Activated B cell treated with CpG ODN at 0.5 μM for 24 hours (primary cell): ENCODE results near the gene IL1RAP. TPM values are rescaled to one million over a fixed set of nuclear protein-coding genes. Genes with fewer than 3 reads are reported as not detected.

Experiments
- ATAC-seq: fragments of 200-7000 bp; cut with Tn5 transposase; one replicate; pipeline ENCODE4 v1.10.0; 2021; ENCODE audit warnings: low read depth, mild to moderate bottlenecking, moderate library complexity
- CTCF ChIA-PET: fragments of 350-600 bp; sonication (Branson Sonifier 250); formaldehyde crosslinking; loops from one replicate; lab custom pipeline; 2021; ENCODE audit warnings: antibody characterized with exemption; lab: Charles Lee
- POLR2A ChIA-PET: fragments of 350-600 bp; sonication (Branson Sonifier 250); formaldehyde crosslinking; loops from one replicate; lab custom pipeline; 2021; ENCODE audit warnings: antibody characterized with exemption; lab: Charles Lee
- DNase-seq: peaks from one replicate; pipeline ENCODE4 v3.0.0; 2022
- H3K27ac Mint-ChIP-seq: one replicate; pipeline ENCODE4 v1.8.0; 2020; ENCODE audit warnings: mixed read lengths
- H3K27me3 Mint-ChIP-seq: one replicate; pipeline ENCODE4 v1.8.0; 2021; ENCODE audit warnings: mixed read lengths
- H3K36me3 Mint-ChIP-seq: one replicate; pipeline ENCODE4 v1.8.0; 2021; ENCODE audit warnings: low read depth, mixed read lengths
- H3K4me1 Mint-ChIP-seq: one replicate; pipeline ENCODE4 v1.8.0; 2021; ENCODE audit warnings: mixed read lengths
- H3K4me3 Mint-ChIP-seq: one replicate; pipeline ENCODE4 v1.8.0; 2020; ENCODE audit warnings: mild to moderate bottlenecking, mixed read lengths
- H3K9me3 Mint-ChIP-seq: one replicate; pipeline ENCODE4 v1.8.0; 2020; ENCODE audit warnings: mixed read lengths
- intact Hi-C: fragments of 100-400 bp; cut with micrococcal nuclease; formaldehyde crosslinking; loops from one replicate; pipeline ENCODE4 v1.15.1; 2024
- total RNA-seq: library from RNA; stranded (reverse); gene quantifications from 2 replicates; pipeline ENCODE4 v1.2.3, GENCODE V29; 2022
- TF ChIP-seq, protein P1 (sequence below): fragments of 200-600 bp; IDR thresholded peaks from one replicate; pipeline ENCODE4 v1.8.0; 2022; ENCODE audit warnings: antibody characterized with exemption, mild to moderate bottlenecking

The IL1RAP gene
- total RNA-seq, 1 donor from 2014 or later = 6.3 TPM

DNA sequence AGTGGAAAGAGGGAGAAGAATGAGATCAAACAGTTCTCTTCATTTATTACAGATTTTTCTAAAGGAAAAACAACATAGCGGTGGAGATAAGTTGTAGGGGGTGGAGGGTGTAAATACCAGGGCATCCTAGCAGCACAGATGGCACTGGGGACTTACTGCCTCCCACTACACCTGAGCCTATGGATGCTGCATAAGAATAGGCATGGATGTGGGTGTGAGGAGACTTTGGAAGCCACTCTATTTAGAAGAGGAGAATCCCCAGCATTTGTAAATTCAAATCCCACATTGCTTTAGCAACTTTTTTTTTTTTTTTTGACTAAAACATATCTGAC lies 27.4 kb upstream of the IL1RAP start:
- peaks cover 31% of the 10 kb centered on the region for H3K27me3 Mint-ChIP-seq
- ATAC-seq = no peak

GRCh38 chr3:190486908-190487607 lies 26.8 kb upstream of the IL1RAP start:
- peaks cover 31% of the 10 kb centered on the region for H3K27me3 Mint-ChIP-seq
- POLR2A ChIA-PET = no interaction called here

More for the DNA sequence above, 27.4 kb upstream of the IL1RAP start:
- Mint-ChIP-seq H3K27ac (no peak overlapping the region), H3K9me3 (no peaks in the 10 kb centered on the region), H3K36me3 (no peaks in the 10 kb centered on the region), H3K4me1 (no peaks in the 10 kb centered on the region), H3K4me3 (no peak overlapping the region)
- intact Hi-C loops = no loop called here
- DNase-seq = no peak
- ChIA-PET POLR2A (no interaction called here), CTCF (no interaction called here)
- TF ChIP-seq, protein P1, sequence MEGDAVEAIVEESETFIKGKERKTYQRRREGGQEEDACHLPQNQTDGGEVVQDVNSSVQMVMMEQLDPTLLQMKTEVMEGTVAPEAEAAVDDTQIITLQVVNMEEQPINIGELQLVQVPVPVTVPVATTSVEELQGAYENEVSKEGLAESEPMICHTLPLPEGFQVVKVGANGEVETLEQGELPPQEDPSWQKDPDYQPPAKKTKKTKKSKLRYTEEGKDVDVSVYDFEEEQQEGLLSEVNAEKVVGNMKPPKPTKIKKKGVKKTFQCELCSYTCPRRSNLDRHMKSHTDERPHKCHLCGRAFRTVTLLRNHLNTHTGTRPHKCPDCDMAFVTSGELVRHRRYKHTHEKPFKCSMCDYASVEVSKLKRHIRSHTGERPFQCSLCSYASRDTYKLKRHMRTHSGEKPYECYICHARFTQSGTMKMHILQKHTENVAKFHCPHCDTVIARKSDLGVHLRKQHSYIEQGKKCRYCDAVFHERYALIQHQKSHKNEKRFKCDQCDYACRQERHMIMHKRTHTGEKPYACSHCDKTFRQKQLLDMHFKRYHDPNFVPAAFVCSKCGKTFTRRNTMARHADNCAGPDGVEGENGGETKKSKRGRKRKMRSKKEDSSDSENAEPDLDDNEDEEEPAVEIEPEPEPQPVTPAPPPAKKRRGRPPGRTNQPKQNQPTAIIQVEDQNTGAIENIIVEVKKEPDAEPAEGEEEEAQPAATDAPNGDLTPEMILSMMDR = no peak

DNA sequence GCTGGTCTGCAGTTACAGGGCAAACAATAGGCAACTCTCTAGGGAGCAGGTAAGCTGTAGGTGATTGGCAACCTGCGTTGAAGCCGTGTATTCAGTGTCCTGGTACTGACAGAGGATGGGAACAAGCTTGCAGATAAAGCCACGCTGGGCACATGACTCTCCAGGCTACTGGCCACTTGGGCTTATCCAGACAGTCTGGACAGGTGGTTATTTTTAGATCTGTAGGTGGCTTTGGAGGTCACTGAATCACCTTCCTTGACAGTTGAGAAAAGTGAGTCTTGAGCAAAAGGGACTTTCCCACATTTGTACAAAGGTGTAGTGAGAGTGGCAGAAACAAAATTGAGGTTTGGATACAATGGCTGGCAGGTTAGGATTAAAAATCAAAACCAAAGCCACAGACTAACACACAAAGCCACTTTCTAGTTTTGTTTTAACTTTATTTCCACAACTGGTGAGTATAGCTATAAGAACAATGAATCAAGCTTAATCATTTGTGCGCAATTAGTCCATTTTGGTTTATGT lies 22.3 kb upstream of the IL1RAP start:
- Mint-ChIP-seq H3K27me3 (peaks cover 30% of the 10 kb centered on the region), H3K27ac (no peak overlapping the region), H3K9me3 (no peaks in the 10 kb centered on the region), H3K4me3 (no peak overlapping the region), H3K4me1 (peaks cover 3% of the 10 kb centered on the region), H3K36me3 (no peaks in the 10 kb centered on the region)
- ATAC-seq (no peak), DNase-seq (no peak)
- intact Hi-C loops = no loop called here
- CTCF ChIA-PET = no interaction called here
- TF ChIP-seq, protein P1 = no peak
- POLR2A ChIA-PET = no interaction called here

More at GRCh38 chr3:190486908-190487607, 26.8 kb upstream of the IL1RAP start:
- TF ChIP-seq, protein P1 = no peak
- Mint-ChIP-seq H3K4me1 (no peaks in the 10 kb centered on the region), H3K9me3 (no peaks in the 10 kb centered on the region), H3K4me3 (no peak overlapping the region), H3K36me3 (no peaks in the 10 kb centered on the region), H3K27ac (no peak overlapping the region)
- ATAC-seq (no peak), DNase-seq (no peak)
- intact Hi-C loops = no loop called here
- CTCF ChIA-PET = no interaction called here

DNA sequence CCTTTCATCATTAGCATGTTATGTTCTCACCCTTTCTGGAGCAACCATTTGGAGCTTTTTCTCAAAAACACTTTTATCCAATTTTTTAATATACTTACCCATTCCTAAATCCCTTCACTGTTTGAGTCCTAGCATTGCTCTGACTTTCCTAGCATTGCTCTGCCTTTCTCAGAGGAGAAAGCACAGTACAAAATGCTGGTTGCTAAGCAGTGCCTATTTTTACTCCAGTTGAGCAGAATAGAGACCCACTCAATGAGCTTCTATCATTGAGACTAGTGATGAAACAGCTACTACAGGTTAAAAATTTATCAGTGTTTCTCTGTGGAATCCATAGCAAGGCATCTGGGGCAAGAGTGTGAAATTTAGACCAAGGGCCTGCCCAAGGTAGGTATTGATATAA lies 21.8 kb upstream of the IL1RAP start:
- no peak overlapping the region for H3K4me3 Mint-ChIP-seq
- H3K4me1 Mint-ChIP-seq = peaks cover 3% of the 10 kb centered on the region
- no peaks in the 10 kb centered on the region for H3K9me3 Mint-ChIP-seq
- ChIA-PET CTCF (no interaction called here), POLR2A (no interaction called here)
- intact Hi-C loops = no loop called here
- TF ChIP-seq, protein P1 = no peak
- no peaks in the 10 kb centered on the region for H3K36me3 Mint-ChIP-seq
- H3K27ac Mint-ChIP-seq = no peak overlapping the region
- DNase-seq (no peak), ATAC-seq (no peak)
- peaks cover 30% of the 10 kb centered on the region for H3K27me3 Mint-ChIP-seq

- H3K36me3 Mint-ChIP-seq = no peaks in the 10 kb centered on the region
- H3K9me3 Mint-ChIP-seq = no peaks in the 10 kb centered on the region
- POLR2A ChIA-PET = no interaction called here
- no peak for ATAC-seq
- H3K27ac Mint-ChIP-seq = no peak overlapping the region
- peaks cover 30% of the 10 kb centered on the region for H3K27me3 Mint-ChIP-seq
- H3K4me1 Mint-ChIP-seq = peaks cover 3% of the 10 kb centered on the region
- TF ChIP-seq, protein P1 = no peak
- DNase-seq = no peak
- H3K4me3 Mint-ChIP-seq = no peak overlapping the region
- CTCF ChIA-PET = no interaction called here
- intact Hi-C loops = no loop called here
Observed at GRCh38 chr3:190492966-190493365, 20.9 kb upstream of the IL1RAP start.
